K562 (cell line): Measurements from ENCODE around the gene CLPSL2. TPM values are rescaled to one million over a fixed set of nuclear protein-coding genes. Genes with fewer than 3 reads are reported as not detected.

ENCODE experiments used
- ATAC-seq: fragments of 200-7000 bp; cut with Tn5 transposase; 3 replicates; pipeline ENCODE4 v1.9.1; 2020; ENCODE audit warnings: moderate library complexity
- BruUV-seq: library from RNA; stranded (reverse); fragments of 400-500 nt; replicated peaks from 2 replicates; lab custom pipeline; 2021; lab: Mats Ljungman, UMichigan
- CTCF ChIA-PET: fragments of 300-600 bp; formaldehyde crosslinking; extraction: SDS; loops from one replicate; lab custom pipeline; 2021; ENCODE audit warnings: low intra/inter-chr PET ratio; lab: Yijun Ruan, JAX
- POLR2A ChIA-PET: fragments of 300-600, 350-650 bp; sonication (Branson Sonifier 250); formaldehyde crosslinking; extraction: SDS; loops from one replicate; lab custom pipeline; 2021; ENCODE audit warnings: antibody characterized with exemption, inconsistent platforms; lab: Yijun Ruan, JAX
- DNase-seq, 4 experiments: peaks; one replicate each; pipeline versions ENCODE4 v3.0.0 to v3.0.0-alpha.2; 2011 to 2018; ENCODE audit warnings: low spot score in 3 of 4, mixed read lengths in 3 of 4; ENCODE audit errors: extremely low read depth in 1 of 4
- FAIRE-seq: peaks from 2 replicates; lab custom pipeline; 2011; peaks lifted over from hg19 to GRCh38; lab: Jason Lieb, UNC
- H2AFZ ChIP-seq: 2 replicates; pipeline ENCODE4 v1.6.0; 2011; ENCODE audit warnings: low read depth, low read length, control low read depth, inconsistent platforms
- H3K27ac ChIP-seq: fragments of 200-600 bp; 3 replicates; pipeline ENCODE4 v1.8.0; 2011; ENCODE audit warnings: low read depth, mild to moderate bottlenecking, control low read depth, inconsistent platforms, low read length, moderate library complexity, mixed read lengths; ENCODE audit errors: extremely low read depth
- H3K27me3 ChIP-seq, 2 experiments: fragments of 300-600 bp in 1 of 2; 2 replicates in 1 of 2; 3 replicates in 1 of 2; pipeline versions ENCODE4 v1.6.0 to v1.8.0; 2011; ENCODE audit warnings: inconsistent platforms in 2 of 2, low read length in 2 of 2, mild to moderate bottlenecking in 1 of 2, mixed read lengths in 1 of 2, moderate library complexity in 1 of 2; ENCODE audit not compliant: control insufficient read depth in 2 of 2, insufficient read depth in 2 of 2
- H3K36me3 ChIP-seq: fragments of 300-600 bp; 3 replicates; pipeline ENCODE4 v1.8.0; 2011; ENCODE audit warnings: mild to moderate bottlenecking, low read length, inconsistent platforms; ENCODE audit not compliant: control insufficient read depth, insufficient read depth
- H3K4me1 ChIP-seq, 2 experiments: fragments of 200-600 bp in 1 of 2; replicated peaks in 1 of 2; 2 replicates in 1 of 2; 3 replicates in 1 of 2; pipeline versions ENCODE4 v1.5.1 to v1.8.0; 2011; ENCODE audit warnings: inconsistent platforms in 2 of 2, low read length in 2 of 2, mild to moderate bottlenecking in 1 of 2, mixed read lengths in 1 of 2, moderate library complexity in 1 of 2; ENCODE audit not compliant: control insufficient read depth in 2 of 2, insufficient read depth in 2 of 2
- H3K4me2 ChIP-seq: 2 replicates; pipeline ENCODE4 v1.6.1; 2011; ENCODE audit warnings: low read length, control low read depth, inconsistent platforms, mixed read lengths; ENCODE audit not compliant: insufficient read depth
- H3K4me3 ChIP-seq: fragments of 200-600 bp; sonication (generic), shearing (Covaris generic); 2 replicates; pipeline ENCODE4 v1.5.1; 2016; ENCODE audit warnings: control low read depth, inconsistent platforms
- H3K79me2 ChIP-seq: fragments of 200-600 bp; 3 replicates; pipeline ENCODE4 v1.8.0; 2011; ENCODE audit warnings: low read length, inconsistent platforms; ENCODE audit not compliant: control insufficient read depth, insufficient read depth
- H3K9ac ChIP-seq, 2 experiments: 2 replicates each; pipeline versions ENCODE4 v1.6.0 to v1.6.1; 2011; ENCODE audit warnings: low read depth in 2 of 2, low read length in 2 of 2, control low read depth in 1 of 2, inconsistent platforms in 1 of 2, mild to moderate bottlenecking in 1 of 2, mixed read lengths in 1 of 2; ENCODE audit not compliant: insufficient read depth in 1 of 2
- H3K9me1 ChIP-seq: one replicate; pipeline ENCODE4 v1.6.0; 2011; ENCODE audit warnings: inconsistent platforms, mild to moderate bottlenecking, low read length, moderate library complexity; ENCODE audit not compliant: control insufficient read depth, insufficient read depth
- H3K9me3 ChIP-seq: replicated peaks from 2 replicates; pipeline ENCODE4 v1.5.1; 2011; ENCODE audit warnings: low read depth, low read length, inconsistent platforms; ENCODE audit not compliant: control insufficient read depth, insufficient read depth
- H4K20me1 ChIP-seq: replicated peaks from 2 replicates; pipeline ENCODE4 v1.6.1; 2011; ENCODE audit warnings: low read length, inconsistent platforms, mixed read lengths; ENCODE audit not compliant: control insufficient read depth, insufficient read depth
- ATF3 ChIP-seq, 2 experiments: fragments of 450-650 bp in 1 of 2; sonication (generic) in 1 of 2; formaldehyde crosslinking in 1 of 2; IDR thresholded peaks in 1 of 2; conservative IDR thresholded peaks in 1 of 2; 2 replicates each; pipeline versions ENCODE4 v1.6.1 to v1.8.1; 2016 to 2023; ENCODE audit warnings: mild to moderate bottlenecking in 2 of 2, moderate library complexity in 2 of 2, inconsistent platforms in 1 of 2, missing genetic modification reagents in 1 of 2
- CBX1 ChIP-seq: sonication (generic); IDR thresholded peaks from 2 replicates; pipeline ENCODE4 v1.6.1; 2016; ENCODE audit warnings: antibody characterized with exemption, low read depth, mild to moderate bottlenecking
- CEBPG ChIP-seq, 3 experiments: fragments of 200-800 bp in 1 of 3; sonication (Bioruptor generic) in 1 of 3; sonication (generic) in 1 of 3; formaldehyde crosslinking in 1 of 3; IDR thresholded peaks in 2 of 3; conservative IDR thresholded peaks in 1 of 3; 2 replicates each; pipeline versions ENCODE4 v1.6.1 to v1.8.0; 2016 to 2022; ENCODE audit warnings: missing compliant biosample characterization in 2 of 3, missing genetic modification characterization in 2 of 3, mild to moderate bottlenecking in 1 of 3, missing genetic modification reagents in 1 of 3
- FOSL1 ChIP-seq: fragments of 200-800 bp; sonication (Bioruptor generic); conservative IDR thresholded peaks from 2 replicates; pipeline ENCODE4 v1.6.1; 2016; ENCODE audit warnings: missing genetic modification characterization, missing compliant biosample characterization
- GATAD2B ChIP-seq: fragments of 450-650 bp; IDR thresholded peaks from 2 replicates; pipeline ENCODE4 v1.6.1; 2017; ENCODE audit warnings: mild to moderate bottlenecking, borderline replicate concordance
- NFE2L1 ChIP-seq: fragments of 450-650 bp; IDR thresholded peaks from 2 replicates; pipeline ENCODE4 v1.6.1; 2016; ENCODE audit warnings: missing genetic modification characterization, low read depth, mild to moderate bottlenecking, missing compliant biosample characterization, moderate library complexity, borderline replicate concordance
- STAT5B ChIP-seq: fragments of 250-450 bp; sonication (Bioruptor Pico); IDR thresholded peaks from 2 replicates; pipeline ENCODE4 v1.8.0; 2021; ENCODE audit warnings: mild to moderate bottlenecking, inconsistent platforms
- TEAD4 ChIP-seq, 2 experiments: sonication (generic) in 1 of 2; formaldehyde crosslinking in 1 of 2; IDR thresholded peaks; 2 replicates each; pipeline versions ENCODE4 v1.6.1 to v1.8.0; 2012 to 2022; ENCODE audit warnings: borderline replicate concordance in 1 of 2, inconsistent platforms in 1 of 2, low read length in 1 of 2, mild to moderate bottlenecking in 1 of 2, missing genetic modification reagents in 1 of 2
- TOE1 ChIP-seq, 2 experiments: fragments of 450-650 bp in 1 of 2; sonication (generic) in 1 of 2; formaldehyde crosslinking in 1 of 2; IDR thresholded peaks; 2 replicates each; pipeline versions ENCODE4 v1.7.1 to v1.8.0; 2016 to 2022; ENCODE audit warnings: borderline replicate concordance in 2 of 2, mild to moderate bottlenecking in 2 of 2, antibody characterized with exemption in 1 of 2, inconsistent platforms in 1 of 2, low read depth in 1 of 2, missing genetic modification reagents in 1 of 2, moderate library complexity in 1 of 2
- ZNF217 ChIP-seq: sonication (generic); formaldehyde crosslinking; IDR thresholded peaks from 2 replicates; pipeline ENCODE4 v1.8.0; 2022; ENCODE audit warnings: mild to moderate bottlenecking, missing genetic modification reagents
- ZNF239 ChIP-seq: fragments of 250-450 bp; sonication (Bioruptor Pico); IDR thresholded peaks from 2 replicates; pipeline ENCODE4 v1.4.0; 2020; ENCODE audit warnings: mild to moderate bottlenecking
- ZNF277 ChIP-seq: fragments of 250-450 bp; sonication (Bioruptor Pico); IDR thresholded peaks from 2 replicates; pipeline ENCODE4 v1.8.0; 2022; ENCODE audit warnings: inconsistent platforms, mild to moderate bottlenecking, moderate library complexity, borderline replicate concordance
- ZNF740 ChIP-seq, 3 experiments: fragments of 200-800 bp in 1 of 3; sonication (Bioruptor generic) in 1 of 3; sonication (generic) in 1 of 3; formaldehyde crosslinking in 1 of 3; IDR thresholded peaks; 2 replicates each; pipeline versions ENCODE4 v1.6.1 to v1.8.0; 2016 to 2022; ENCODE audit warnings: mild to moderate bottlenecking in 2 of 3, missing compliant biosample characterization in 2 of 3, missing genetic modification characterization in 2 of 3, missing genetic modification reagents in 1 of 3
- WGBS: fragments of 100-300 bp; shearing (Covaris generic); methylation state at CpG from one replicate; pipeline ENCODE4 v1.1.6; 2016; ENCODE audit warnings: low coverage, mixed read lengths; ENCODE audit not compliant: insufficient coverage; ENCODE audit errors: missing lambda C conversion rate; 5-methylcytosine and 5-hydroxymethylcytosine counted together
- in situ Hi-C: fragments of 300-500 bp; cut with MboI; formaldehyde crosslinking; loops from 4 replicates; pipeline ENCODE4 v1.15.0; 2018; ENCODE audit warnings: inconsistent platforms, mixed read lengths
- intact Hi-C: fragments of 100-400 bp; cut with micrococcal nuclease; formaldehyde crosslinking; loops from 2 replicates; pipeline ENCODE4 v1.14.2; 2022
- polyA plus RNA-seq, 8 experiments: library from polyadenylated mRNA; depleted of rRNA in 4 of 8; stranded (reverse) in 5 of 8; unstranded in 3 of 8; fragments of >200 nt; fragmentation: Nextera tagmentation in 2 of 8; fragmentation: Illumina TruSeq in 1 of 8; extraction: Ambion mirVana in 2 of 8; extraction: Trizol in 1 of 8; gene quantifications; 2 replicates each; pipeline versions ENCODE4 v1.2.1 to v1.2.3, GENCODE V29; 2011 to 2014; ENCODE audit warnings: inconsistent platforms in 1 of 8, missing spikeins in 1 of 8
- total RNA-seq, 7 experiments: library from RNA; depleted of rRNA in 6 of 7; stranded (reverse); fragments of >200 nt in 6 of 7; fragmentation: Illumina TruSeq in 2 of 7; extraction: Trizol in 2 of 7; gene quantifications; 2 replicates each; pipeline versions ENCODE4 v1.2.1 to v1.2.3, GENCODE V29; 2011 to 2021; ENCODE audit warnings: low replicate concordance in 1 of 7

Gene CLPSL2
- total and polyA plus RNA-seq, 9 of the 15 experiments (the other 6 are each of a cell fraction or from before 2014, with no cell fraction given) = not detected

GRCh38 chr6:35794536-35795452 is 18.4 kb downstream of the CLPSL2 start:
- Histone ChIP-seq H3K4me3 (no peak overlapping the region), H3K4me2 (no peak overlapping the region), H3K79me2 (no peaks in the 10 kb centered on the region), H3K27ac (no peak overlapping the region), H3K36me3 (no peaks in the 10 kb centered on the region), H2AFZ (no peak overlapping the region), H4K20me1 (peaks cover 3% of the 10 kb centered on the region; the same call in 1 of the 2 replicates), H3K9ac (no peak overlapping the region), H3K9me3 (no peaks in the 10 kb centered on the region), H3K9me1 (peaks cover 3% of the 10 kb centered on the region), H3K4me1 (no peaks in the 10 kb centered on the region), H3K27me3 (peaks cover 31 to 70% of the 10 kb centered on the region in 2 experiments)
- peak; percentile 67 for ATAC-seq
- peak in 1 of 4 experiments; percentile 37 for DNase-seq
- BruUV-seq = no TSS peak
- 7% methylated on average over 17 of the region's 17 CpGs for whole genome bisulfite sequencing
- in situ Hi-C loops = no loop called here
- intact Hi-C loops = no loop called here
- FAIRE-seq = no peak
- ChIA-PET POLR2A (interaction anchor here (0.6 to 1.5 kb wide), 6 partner anchors 10 to 802 kb away, joined by 3 to 4 read pairs (median 4); partner anchors contain the start of gene LHFPL5), CTCF (no interaction called here)
- TF ChIP-seq ZNF217 (CRISPR knock-in tag) = no peak
- TF ChIP-seq FOSL1 = no peak
- TF ChIP-seq NFE2L1 = no peak
- TF ChIP-seq ZNF740 (CRISPR knock-in tag; IDR thresholded peaks at IDR 0.05) = 0 out of 2 replicates have a peak, but pooled peaks have one; percentile 26
- no peak; a peak in 1 of 4 replicates for TF ChIP-seq ZNF740 (tag; IDR thresholded peaks at IDR 0.05)
- TF ChIP-seq ATF3 (IDR thresholded peaks at IDR 0.05) = peak; percentile 61
- no peak for TF ChIP-seq ATF3 (CRISPR knock-in tag; conservative IDR thresholded peaks at IDR 0.05)
- TF ChIP-seq TEAD4 (IDR thresholded peaks at IDR 0.05; ENCODE audit: low read length) = no peak
- TF ChIP-seq TEAD4 (CRISPR knock-in tag; IDR thresholded peaks at IDR 0.05; ENCODE audit: borderline replicate concordance) = 0 out of 2 replicates have a peak, but pooled peaks have one; percentile 42
- TF ChIP-seq TOE1 (IDR thresholded peaks at IDR 0.05; ENCODE audit: borderline replicate concordance) = no peak
- no peak for TF ChIP-seq TOE1 (CRISPR knock-in tag; IDR thresholded peaks at IDR 0.05; ENCODE audit: borderline replicate concordance, low read depth)
- no peak for TF ChIP-seq GATAD2B
- no peak for TF ChIP-seq CBX1
- peak; percentile 29; the same call in 1 of the 2 replicates for TF ChIP-seq CEBPG (CRISPR knock-in tag; IDR thresholded peaks at IDR 0.05)
- TF ChIP-seq CEBPG (tag; conservative IDR thresholded peaks at IDR 0.05 in 1 of 2, IDR thresholded peaks at IDR 0.05 in 1 of 2) = peak in 1 of 2 experiments; percentile 68; a peak in 2 of 4 replicates
- TF ChIP-seq ZNF239 = no peak
- TF ChIP-seq ZNF277 (CRISPR knock-in tag) = no peak
- TF ChIP-seq STAT5B (CRISPR knock-in tag) = no peak
